ENCODE results near the gene SATB1. TPM values are rescaled to one million over a fixed set of nuclear protein-coding genes. Genes with fewer than 3 reads are reported as not detected.

Gene SATB1
- total RNA-seq, 2 experiments from 2014 or later: 390 to 393 TPM

DNA sequence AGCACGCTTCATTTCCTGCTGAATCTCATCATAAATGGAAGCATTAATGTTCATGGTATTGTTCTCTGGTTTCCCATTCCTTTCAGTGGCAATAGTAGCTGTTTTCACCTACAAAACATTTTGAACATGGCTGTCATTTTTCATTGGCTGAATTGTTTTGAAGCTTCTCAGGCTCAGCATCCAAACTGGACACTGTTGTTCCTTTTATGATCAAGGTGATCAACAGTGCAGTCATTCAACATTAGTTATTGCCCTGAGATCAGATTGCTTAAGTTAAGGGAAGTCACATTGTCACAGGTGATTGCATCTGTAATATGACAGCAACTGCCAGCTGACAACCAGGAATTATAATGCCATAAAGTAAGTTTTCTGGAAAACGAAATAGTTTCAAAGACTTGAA lies 46.9 kb downstream of the SATB1 start:
- no peaks in the 10 kb centered on the region for H3K27me3 ChIP-seq (ENCODE audit: control insufficient read depth in 1 of 2, insufficient read depth in 2 of 2, low read length in 2 of 2)
- CTCF ChIA-PET: no interaction called here
- H3K27ac ChIP-seq (ENCODE audit: low read depth in 1 of 2, low read length in 2 of 2): no peak overlapping the region
- no peak for DNase-seq
- Mint-ChIP-seq H3K4me1 (ENCODE audit: low read depth) (peaks cover 94% of the 10 kb centered on the region), H3K36me3 (ENCODE audit: low read depth) (peaks cover 93% of the 10 kb centered on the region), H3K27me3 (no peaks in the 10 kb centered on the region), H3K9me3 (no peaks in the 10 kb centered on the region), H3K27ac (peak overlapping the region; percentile 74), H3K4me3 (peak overlapping the region; percentile 4)
- peaks cover 14% of the 10 kb centered on the region for H3K4me1 ChIP-seq (ENCODE audit: insufficient read depth, low read length)
- ATAC-seq (ENCODE audit: poor library complexity): no peak
- H3K4me3 ChIP-seq (ENCODE audit: low read length): no peak overlapping the region
- TF ChIP-seq, protein P1, sequence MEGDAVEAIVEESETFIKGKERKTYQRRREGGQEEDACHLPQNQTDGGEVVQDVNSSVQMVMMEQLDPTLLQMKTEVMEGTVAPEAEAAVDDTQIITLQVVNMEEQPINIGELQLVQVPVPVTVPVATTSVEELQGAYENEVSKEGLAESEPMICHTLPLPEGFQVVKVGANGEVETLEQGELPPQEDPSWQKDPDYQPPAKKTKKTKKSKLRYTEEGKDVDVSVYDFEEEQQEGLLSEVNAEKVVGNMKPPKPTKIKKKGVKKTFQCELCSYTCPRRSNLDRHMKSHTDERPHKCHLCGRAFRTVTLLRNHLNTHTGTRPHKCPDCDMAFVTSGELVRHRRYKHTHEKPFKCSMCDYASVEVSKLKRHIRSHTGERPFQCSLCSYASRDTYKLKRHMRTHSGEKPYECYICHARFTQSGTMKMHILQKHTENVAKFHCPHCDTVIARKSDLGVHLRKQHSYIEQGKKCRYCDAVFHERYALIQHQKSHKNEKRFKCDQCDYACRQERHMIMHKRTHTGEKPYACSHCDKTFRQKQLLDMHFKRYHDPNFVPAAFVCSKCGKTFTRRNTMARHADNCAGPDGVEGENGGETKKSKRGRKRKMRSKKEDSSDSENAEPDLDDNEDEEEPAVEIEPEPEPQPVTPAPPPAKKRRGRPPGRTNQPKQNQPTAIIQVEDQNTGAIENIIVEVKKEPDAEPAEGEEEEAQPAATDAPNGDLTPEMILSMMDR (IDR thresholded peaks at IDR 0.05): no peak
- H3K9me3 ChIP-seq (ENCODE audit: control insufficient read depth in 1 of 2, insufficient read depth in 1 of 2, low read length in 2 of 2): no peaks in the 10 kb centered on the region
- intact Hi-C loops (cut with DNase I, micrococcal nuclease): no loop called here
- POLR2A ChIA-PET: no interaction called here
- H3K36me3 ChIP-seq (ENCODE audit: insufficient read depth, low read length): peaks cover 84% of the 10 kb centered on the region

DNA sequence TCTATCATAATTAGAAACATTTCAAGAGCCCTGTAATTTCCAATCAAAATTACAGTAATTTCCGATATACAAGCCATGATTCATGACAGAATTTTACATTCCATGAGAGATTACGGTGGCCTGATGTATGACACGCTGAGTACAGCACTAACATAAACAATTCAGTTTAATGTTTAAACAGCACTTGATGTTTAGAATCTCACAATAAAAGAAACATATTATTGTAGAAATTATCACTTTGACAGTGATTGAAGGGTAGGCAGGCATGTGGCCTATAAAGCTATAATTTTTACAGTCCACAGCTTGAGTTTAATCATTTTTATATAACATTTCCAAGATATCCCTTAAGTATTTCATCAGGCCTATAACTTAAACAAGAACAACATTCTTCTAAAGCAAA lies 48.5 kb downstream of the SATB1 start:
- intact Hi-C loops (cut with DNase I, micrococcal nuclease): no loop called here
- Mint-ChIP-seq H3K4me3 (no peak overlapping the region), H3K27me3 (no peaks in the 10 kb centered on the region), H3K36me3 (ENCODE audit: low read depth) (peaks cover 95% of the 10 kb centered on the region), H3K27ac (peak overlapping the region; percentile 74), H3K9me3 (no peaks in the 10 kb centered on the region), H3K4me1 (ENCODE audit: low read depth) (peaks cover 97% of the 10 kb centered on the region)
- H3K27me3 ChIP-seq (ENCODE audit: control insufficient read depth in 1 of 2, insufficient read depth in 2 of 2, low read length in 2 of 2): no peaks in the 10 kb centered on the region
- ChIA-PET CTCF (no interaction called here), POLR2A (interaction anchor here (0.7 to 1.0 kb wide), 2 partner anchors 38 to 302 kb away, joined by 3 to 5 read pairs; no protein-coding TSS in a partner anchor)
- no peak for ATAC-seq (ENCODE audit: poor library complexity)
- TF ChIP-seq, protein P1 (IDR thresholded peaks at IDR 0.05): no peak
- H3K4me1 ChIP-seq (ENCODE audit: insufficient read depth, low read length): peaks cover 18% of the 10 kb centered on the region
- H3K36me3 ChIP-seq (ENCODE audit: insufficient read depth, low read length): peaks cover 82% of the 10 kb centered on the region
- DNase-seq: no peak
- H3K9me3 ChIP-seq (ENCODE audit: control insufficient read depth in 1 of 2, insufficient read depth in 1 of 2, low read length in 2 of 2): no peaks in the 10 kb centered on the region
- no peak overlapping the region for H3K27ac ChIP-seq (ENCODE audit: low read depth in 1 of 2, low read length in 2 of 2)
- H3K4me3 ChIP-seq (ENCODE audit: low read length): no peak overlapping the region

DNA sequence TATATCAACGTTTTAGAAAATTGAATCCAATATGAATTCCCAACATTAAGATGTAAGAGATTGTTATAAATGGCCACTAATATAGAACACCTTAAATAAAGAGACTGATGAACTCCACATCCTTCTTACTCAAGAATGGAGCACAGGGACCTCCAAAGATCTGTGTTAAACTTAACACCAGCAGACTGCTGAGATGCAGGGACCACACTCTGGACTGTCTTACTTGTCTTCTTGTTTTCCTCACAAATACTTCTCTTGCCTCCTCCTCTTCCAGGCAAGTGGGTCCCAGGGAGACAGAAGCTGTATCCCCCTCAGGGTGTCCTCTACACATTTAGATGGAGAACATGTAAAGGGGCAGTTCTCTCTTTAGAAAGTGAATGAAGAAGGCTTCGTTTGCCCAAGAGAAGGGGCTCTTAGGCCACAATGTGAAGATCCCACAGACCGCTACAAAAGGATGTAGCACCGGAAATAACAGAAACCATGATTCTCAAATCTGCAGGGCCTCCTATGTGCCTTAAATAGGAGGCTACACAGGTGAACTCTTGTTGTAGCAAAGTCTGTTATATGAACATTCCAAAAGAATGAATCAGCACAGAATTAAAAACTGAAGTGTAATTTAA lies 52.2 kb downstream of the SATB1 start:
- Histone ChIP-seq H3K36me3 (ENCODE audit: insufficient read depth, low read length) (peaks cover 75% of the 10 kb centered on the region), H3K4me1 (ENCODE audit: insufficient read depth, low read length) (peaks cover 20% of the 10 kb centered on the region), H3K9me3 (ENCODE audit: control insufficient read depth in 1 of 2, insufficient read depth in 1 of 2, low read length in 2 of 2) (no peaks in the 10 kb centered on the region), H3K27ac (ENCODE audit: low read depth in 1 of 2, low read length in 2 of 2) (no peak overlapping the region), H3K27me3 (ENCODE audit: control insufficient read depth in 1 of 2, insufficient read depth in 2 of 2, low read length in 2 of 2) (no peaks in the 10 kb centered on the region), H3K4me3 (ENCODE audit: low read length) (no peak overlapping the region)
- no peaks in the 10 kb centered on the region for H3K9me3 Mint-ChIP-seq
- no peaks in the 10 kb centered on the region for H3K27me3 Mint-ChIP-seq
- TF ChIP-seq, protein P1 (IDR thresholded peaks at IDR 0.05): no peak
- intact Hi-C loops (cut with DNase I, micrococcal nuclease): loop anchor here in 1 of 2 experiments (2.0 to 5.0 kb wide), 3 partner anchors 22 to 614 kb away; no protein-coding TSS in a partner anchor
- POLR2A ChIA-PET: interaction anchor here (1.0 kb wide), 1 partner anchor 8 kb away, joined by 6 read pairs; no protein-coding TSS in a partner anchor
- peak overlapping the region; percentile 70 for H3K4me3 Mint-ChIP-seq
- H3K36me3 Mint-ChIP-seq (ENCODE audit: low read depth): peaks cover 98% of the 10 kb centered on the region
- DNase-seq (peak in 5 of 14 experiments; percentile 3 to 62 (median 45)), ATAC-seq (ENCODE audit: poor library complexity) (peak; percentile 65)
- H3K27ac Mint-ChIP-seq: peak overlapping the region; percentile 93
- H3K4me1 Mint-ChIP-seq (ENCODE audit: low read depth): peaks cover 98% of the 10 kb centered on the region
- CTCF ChIA-PET: interaction anchor here (1.1 to 2.2 kb wide), 2 partner anchors 17 to 385 kb away, joined by 3 to 15 read pairs; no protein-coding TSS in a partner anchor

Data from CD4-positive, alpha-beta T cell (primary cell).